Erythroblast (primary cell): ENCODE data around the gene HTR7.

Experiments used
- GATA1 ChIP-seq: IDR thresholded peaks from 2 replicates; pipeline ENCODE4 v1.6.1; 2011; ENCODE audit warnings: low read depth, mild to moderate bottlenecking, control low read depth, low read length, moderate library complexity
- POLR2A ChIP-seq: IDR thresholded peaks from 2 replicates; pipeline ENCODE4 v1.6.1; 2011; ENCODE audit warnings: mild to moderate bottlenecking, low read length

DNA sequence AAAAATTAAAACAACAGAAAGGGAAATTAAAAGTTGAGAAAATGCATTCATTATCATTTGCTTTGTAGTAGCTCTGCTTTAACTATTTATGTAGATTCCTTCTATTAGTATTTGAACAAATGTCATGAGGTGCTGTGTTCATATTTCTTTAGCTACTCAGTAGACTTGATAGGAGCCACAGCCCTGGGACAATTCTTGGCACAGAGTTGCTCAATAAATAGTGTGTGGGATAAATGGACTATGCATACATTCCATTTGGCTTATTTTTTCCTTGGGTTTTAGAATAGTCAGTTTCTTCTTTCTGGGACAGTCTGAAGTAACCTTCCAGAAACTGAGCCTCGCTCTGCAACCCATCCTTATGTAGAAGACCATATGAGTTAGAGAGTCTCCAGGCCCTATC is 27.3 kb upstream of the HTR7 start:
- TF ChIP-seq POLR2A: no peak
- TF ChIP-seq GATA1: no peak
